Transverse colon (tissue), 4 donors: ENCODE data around the gene GRM8.

Experiments used
- CTCF ChIP-seq, 5 experiments: fragments of 200-600 bp in 3 of 5; fragments of 450-650 bp in 2 of 5; sonication (generic) in 3 of 5; IDR thresholded peaks; 1 replicate in 2 of 5; 2 replicates in 3 of 5; pipeline ENCODE4 v1.5.1; 2016 to 2017; ENCODE audit warnings: antibody characterized with exemption in 5 of 5, inconsistent platforms in 3 of 5, mild to moderate bottlenecking in 2 of 5, moderate library complexity in 1 of 5
- EP300 ChIP-seq: sonication (generic); formaldehyde crosslinking; IDR thresholded peaks from one replicate; pipeline ENCODE4 v1.6.1; 2017; ENCODE audit warnings: antibody characterized with exemption, low read depth
- POLR2A ChIP-seq: fragments of 450-650 bp; IDR thresholded peaks from one replicate; pipeline ENCODE4 v1.6.1; 2016; ENCODE audit warnings: antibody characterized with exemption, mild to moderate bottlenecking, moderate library complexity
- POLR2AphosphoS5 ChIP-seq, 3 donors: sonication (generic); formaldehyde crosslinking; IDR thresholded peaks; one replicate each; pipeline ENCODE4 v1.6.1; 2016; ENCODE audit warnings: antibody characterized with exemption in 3 of 3

- TF ChIP-seq POLR2A, result no peak
- no peak for TF ChIP-seq CTCF (IDR thresholded peaks at IDR 0.05)
- no peak for TF ChIP-seq EP300
- no peak for TF ChIP-seq POLR2AphosphoS5 (IDR thresholded peaks at IDR 0.05)
Measured at GRCh38 chr7:126658684-126659083, 594.1 kb downstream of the GRM8 start.
